Neuronal stem cell (in vitro differentiated cells): ENCODE measurements around the gene DNM1L.

ENCODE experiments used
- DNase-seq: peaks from one replicate; pipeline ENCODE4 v3.0.0-alpha.2; 2013; ENCODE audit warnings: low spot score
- H2AFZ ChIP-seq: one replicate; pipeline ENCODE4 v1.6.1; 2013; ENCODE audit warnings: mild to moderate bottlenecking, low read length, inconsistent platforms
- H2AK5ac ChIP-seq: 2 replicates; pipeline ENCODE4 v1.6.1; 2013; ENCODE audit warnings: low read depth, mild to moderate bottlenecking, inconsistent platforms, low read length, moderate library complexity, mixed read lengths
- H2BK120ac ChIP-seq: 2 replicates; pipeline ENCODE4 v1.6.1; 2013; ENCODE audit warnings: low read depth, mild to moderate bottlenecking, inconsistent platforms, low read length, moderate library complexity, mixed read lengths
- H2BK12ac ChIP-seq: one replicate; pipeline ENCODE4 v1.6.1; 2013; ENCODE audit warnings: low read length, inconsistent platforms
- H2BK15ac ChIP-seq: 2 replicates; pipeline ENCODE4 v1.6.1; 2013; ENCODE audit warnings: mild to moderate bottlenecking, low read length, inconsistent platforms, mixed read lengths
- H2BK5ac ChIP-seq: one replicate; pipeline ENCODE4 v1.6.1; 2013; ENCODE audit warnings: inconsistent platforms, mild to moderate bottlenecking, low read length, moderate library complexity
- H3K14ac ChIP-seq: one replicate; pipeline ENCODE4 v1.6.1; 2013; ENCODE audit warnings: low read length, inconsistent platforms
- H3K18ac ChIP-seq: 2 replicates; pipeline ENCODE4 v1.6.1; 2013; ENCODE audit warnings: low read length, inconsistent platforms
- H3K23ac ChIP-seq: 2 replicates; pipeline ENCODE4 v1.6.1; 2013; ENCODE audit warnings: low read depth, mild to moderate bottlenecking, mixed read lengths, low read length, inconsistent platforms; ENCODE audit not compliant: poor library complexity
- H3K27ac ChIP-seq: replicated peaks from 3 replicates; pipeline ENCODE4 v1.5.1; 2013; ENCODE audit warnings: low read length, inconsistent platforms
- H3K27me3 ChIP-seq, 3 experiments: 2 replicates each; pipeline ENCODE4 v1.6.1; 2013; ENCODE audit warnings: low read length in 3 of 3, mild to moderate bottlenecking in 2 of 3, inconsistent platforms in 1 of 3, low read depth in 1 of 3, mixed read lengths in 1 of 3, moderate library complexity in 1 of 3; ENCODE audit not compliant: control insufficient read depth in 3 of 3, insufficient read depth in 3 of 3
- H3K36me3 ChIP-seq, 2 donors: replicated peaks in 1 of 2; 2 replicates each; pipeline ENCODE4 v1.6.1; 2013; ENCODE audit warnings: low read length in 2 of 2; ENCODE audit not compliant: control insufficient read depth in 2 of 2, insufficient read depth in 2 of 2
- H3K4ac ChIP-seq: 2 replicates; pipeline ENCODE4 v1.6.1; 2013; ENCODE audit warnings: inconsistent platforms, mild to moderate bottlenecking, low read length, moderate library complexity
- H3K4me1 ChIP-seq, 2 donors: 1 replicate in 1 of 2; 2 replicates in 1 of 2; pipeline ENCODE4 v1.6.1; 2013; ENCODE audit warnings: low read length in 2 of 2, low read depth in 1 of 2; ENCODE audit not compliant: control insufficient read depth in 2 of 2, insufficient read depth in 1 of 2
- H3K4me2 ChIP-seq: one replicate; pipeline ENCODE4 v1.6.1; 2013; ENCODE audit warnings: mild to moderate bottlenecking, low read length, inconsistent platforms; ENCODE audit not compliant: insufficient read depth, poor library complexity, severe bottlenecking
- H3K4me3 ChIP-seq, 2 donors: 2 replicates each; pipeline ENCODE4 v1.5.1; 2013; ENCODE audit warnings: low read length in 2 of 2, mild to moderate bottlenecking in 2 of 2, inconsistent platforms in 1 of 2, moderate library complexity in 1 of 2
- H3K79me1 ChIP-seq: one replicate; pipeline ENCODE4 v1.6.1; 2013; ENCODE audit warnings: low read depth, mild to moderate bottlenecking, inconsistent platforms, low read length, moderate library complexity
- H3K9ac ChIP-seq: one replicate; pipeline ENCODE4 v1.6.1; 2013; ENCODE audit warnings: mild to moderate bottlenecking, low read depth, low read length, inconsistent platforms; ENCODE audit not compliant: poor library complexity
- H3K9me3 ChIP-seq, 2 donors: replicated peaks in 1 of 2; 2 replicates each; pipeline versions ENCODE3 to v1.6.1; 2013; ENCODE audit warnings: low read length in 2 of 2, mild to moderate bottlenecking in 2 of 2, inconsistent platforms in 1 of 2, low read depth in 1 of 2, mixed read lengths in 1 of 2, moderate library complexity in 1 of 2; ENCODE audit not compliant: control insufficient read depth in 2 of 2, insufficient read depth in 1 of 2
- H4K8ac ChIP-seq: one replicate; pipeline ENCODE4 v1.6.1; 2013; ENCODE audit warnings: low read depth, mild to moderate bottlenecking, inconsistent platforms, low read length, moderate library complexity
- H4K91ac ChIP-seq: one replicate; pipeline ENCODE4 v1.6.1; 2013; ENCODE audit warnings: low read length, low read depth, mild to moderate bottlenecking, inconsistent platforms; ENCODE audit not compliant: poor library complexity
- WGBS, 2 donors: extraction: QIAGEN DNeasy Blood & Tissue Kit; methylation state at CpG; one replicate each; pipeline ENCODE4 v1.1.7; 2013; ENCODE audit warnings: missing lambda C conversion rate in 2 of 2, mixed read lengths in 1 of 2; ENCODE audit not compliant: insufficient read length in 2 of 2, insufficient replicate concordance in 1 of 2; ENCODE audit errors: extremely low coverage in 2 of 2; 5-methylcytosine and 5-hydroxymethylcytosine counted together

DNM1L gene

GRCh38 chr12:32755654-32756475 is 76.8 kb downstream of the DNM1L start, which contains the start of gene YARS2:
YARS2 (minus strand) TSS chr12:32755897; CDS start chr12:32755874, 23 bp downstream.
- H3K79me1 ChIP-seq = peaks cover 7% of the 10 kb centered on the region

DNA sequence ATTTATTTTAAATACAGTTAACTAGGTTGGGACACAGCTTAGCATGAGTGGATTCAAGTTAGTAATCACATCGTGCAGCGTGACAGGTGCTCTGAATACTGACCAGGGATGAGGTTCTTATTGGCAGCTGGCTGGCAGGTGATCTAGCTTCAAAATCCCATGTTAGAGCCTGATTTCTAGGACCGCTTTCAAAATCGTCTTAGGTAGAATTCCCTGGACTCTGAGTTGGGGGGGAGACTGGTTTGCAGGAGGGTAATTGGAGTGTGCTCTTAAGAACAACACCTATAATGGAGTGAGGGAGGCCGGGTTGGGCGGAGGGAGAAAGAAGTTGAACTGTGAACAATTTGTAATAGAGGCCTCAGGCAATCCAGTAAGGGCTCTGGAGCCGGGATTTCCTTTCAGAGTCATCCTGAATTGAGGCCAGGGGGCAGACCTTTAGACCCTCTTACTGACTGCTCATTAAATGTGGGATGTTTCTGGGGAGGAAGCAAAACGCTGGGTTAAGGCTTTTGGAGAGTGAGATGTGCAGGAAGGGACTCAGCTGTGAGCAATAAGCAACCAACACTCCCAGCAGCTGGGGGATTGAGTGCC is 77.5 kb downstream of the DNM1L start:
- Histone ChIP-seq H3K36me3 (peaks cover 7 to 26% of the 10 kb centered on the region in 2 donors), H3K14ac (no peak overlapping the region), H3K18ac (no peak overlapping the region), H3K27ac (peak overlapping the region; percentile 47), H3K9me3 (no peaks in the 10 kb centered on the region), H2AFZ (peak overlapping the region; percentile 96), H2BK15ac (no peak overlapping the region), H3K4me2 (no peak overlapping the region), H3K4me3 (peak overlapping the region in 1 of 2 donors; percentile 88), H3K9ac (no peak overlapping the region), H2BK12ac (no peak overlapping the region), H3K23ac (no peak overlapping the region), H2BK5ac (no peak overlapping the region), H3K27me3 (peaks cover 0 to 13% (median 0%) of the 10 kb centered on the region in 3 experiments), H4K91ac (no peak overlapping the region), H2AK5ac (no peak overlapping the region), H2BK120ac (no peak overlapping the region), H3K4ac (no peak overlapping the region), H3K4me1 (peaks cover 6 to 12% of the 10 kb centered on the region in 2 donors), H4K8ac (no peak overlapping the region), H3K79me1 (peaks cover 7% of the 10 kb centered on the region)
- no peak for DNase-seq
- no CpG with 5 or more reads among the region's 8 CpGs for WGBS, 2 donors

More at GRCh38 chr12:32755654-32756475, 76.8 kb downstream of the DNM1L start, which contains the start of gene YARS2:
- Histone ChIP-seq H4K91ac (no peak within 1 kb of the TSS), H2BK15ac (peak within 1 kb of the TSS; percentile 64), H4K8ac (no peak within 1 kb of the TSS), H3K36me3 (peaks cover 11 to 33% of the 10 kb centered on the region in 2 donors), H3K27me3 (peaks cover 0 to 8% (median 0%) of the 10 kb centered on the region in 3 experiments), H3K4me2 (peak within 1 kb of the TSS; percentile 86), H2AK5ac (peak within 1 kb of the TSS; percentile 65), H2BK120ac (peak within 1 kb of the TSS; percentile 27), H3K18ac (peak within 1 kb of the TSS; percentile 98), H3K9me3 (no peaks in the 10 kb centered on the region), H3K4me1 (peaks cover 6 to 12% of the 10 kb centered on the region in 2 donors), H3K27ac (peak within 1 kb of the TSS; percentile 81), H2BK5ac (peak within 1 kb of the TSS; percentile 47), H2BK12ac (peak within 1 kb of the TSS; percentile 36), H2AFZ (peak within 1 kb of the TSS; percentile 96), H3K9ac (peak within 1 kb of the TSS; percentile 95), H3K23ac (peak within 1 kb of the TSS; percentile 38), H3K4me3 (peak within 1 kb of the TSS; percentile 88 to 97), H3K14ac (peak within 1 kb of the TSS; percentile 33), H3K4ac (peak within 1 kb of the TSS; percentile 60)
- DNase-seq = peak; percentile 88
- no CpG with 5 or more reads among the region's 39 CpGs for WGBS, 2 donors

DNA sequence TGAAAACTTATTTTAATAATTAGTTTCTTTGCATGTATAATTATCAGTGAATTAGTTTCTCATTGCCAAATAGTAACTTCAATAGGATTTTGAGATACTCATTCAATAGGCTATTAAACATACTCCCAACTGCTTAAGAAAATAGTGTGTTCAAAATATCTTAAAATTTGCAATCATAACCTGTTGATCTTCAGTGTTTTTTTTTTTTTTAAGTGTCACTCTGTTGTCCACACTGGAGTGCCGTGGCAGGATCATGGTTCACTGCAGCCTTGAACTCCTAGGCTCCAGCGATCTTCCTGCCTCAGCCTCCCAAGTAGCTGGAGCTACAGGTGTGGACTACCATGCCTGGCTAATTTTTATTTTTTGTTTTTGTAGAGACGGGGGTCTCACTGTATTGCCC is 78.1 kb downstream of the DNM1L start:
- peaks cover 0 to 19% (median 0%) of the 10 kb centered on the region in 3 experiments for H3K27me3 ChIP-seq
- DNase-seq = no peak
- H2BK120ac ChIP-seq = no peak overlapping the region
- H2BK15ac ChIP-seq = no peak overlapping the region
- peaks cover 6 to 12% of the 10 kb centered on the region in 2 donors for H3K4me1 ChIP-seq
- H3K4me3 ChIP-seq = no peak overlapping the region
- WGBS, 2 donors = no CpG with 5 or more reads among the region's 3 CpGs
- H3K9ac ChIP-seq = no peak overlapping the region
- no peak overlapping the region for H3K18ac ChIP-seq
- no peak overlapping the region for H4K8ac ChIP-seq
- no peak overlapping the region for H3K4me2 ChIP-seq
- H2AK5ac ChIP-seq = no peak overlapping the region
- H3K23ac ChIP-seq = no peak overlapping the region
- H3K36me3 ChIP-seq = peaks cover 3 to 20% of the 10 kb centered on the region in 2 donors
- no peak overlapping the region for H3K14ac ChIP-seq
- H2BK12ac ChIP-seq = no peak overlapping the region
- H3K9me3 ChIP-seq = no peaks in the 10 kb centered on the region
- H2BK5ac ChIP-seq = no peak overlapping the region
- no peak overlapping the region for H4K91ac ChIP-seq
- H3K4ac ChIP-seq = no peak overlapping the region
- H3K27ac ChIP-seq = no peak overlapping the region
- H3K79me1 ChIP-seq = peaks cover 5% of the 10 kb centered on the region
- peak overlapping the region; percentile 96 for H2AFZ ChIP-seq

- no peaks in the 10 kb centered on the region for H3K79me1 ChIP-seq
- no peak overlapping the region for H3K27ac ChIP-seq
- no peak for DNase-seq
- no peaks in the 10 kb centered on the region for H3K36me3 ChIP-seq
- no peak overlapping the region for H3K14ac ChIP-seq
- peaks cover 1% of the 10 kb centered on the region in 2 donors for H3K4me1 ChIP-seq
- no peak overlapping the region for H4K8ac ChIP-seq
- no peak overlapping the region for H2AK5ac ChIP-seq
- no peak overlapping the region for H2BK5ac ChIP-seq
- H2BK12ac ChIP-seq = no peak overlapping the region
- no peak overlapping the region for H3K4me2 ChIP-seq
- no peak overlapping the region for H3K4me3 ChIP-seq
- H3K23ac ChIP-seq = no peak overlapping the region
- no peaks in the 10 kb centered on the region for H3K9me3 ChIP-seq
- H3K27me3 ChIP-seq = peaks cover 0 to 23% (median 0%) of the 10 kb centered on the region in 3 experiments
- peak overlapping the region; percentile 5 for H2AFZ ChIP-seq
- H2BK120ac ChIP-seq = no peak overlapping the region
- no peak overlapping the region for H3K4ac ChIP-seq
- no peak overlapping the region for H3K18ac ChIP-seq
- no CpG with 5 or more reads among the region's 1 CpG for WGBS, 2 donors
- H2BK15ac ChIP-seq = no peak overlapping the region
- H4K91ac ChIP-seq = no peak overlapping the region
- H3K9ac ChIP-seq = no peak overlapping the region
These were observed 82.6 kb downstream of the DNM1L start for GRCh38 chr12:32761716-32762115.
